ENCODE measurements around the gene RAD21L1.

- no peak for TF ChIP-seq CTCF (IDR thresholded peaks at IDR 0.05; ENCODE audit: poor library complexity, severe bottlenecking)
- no peak for TF ChIP-seq SMC3 (conservative IDR thresholded peaks at IDR 0.05; ENCODE audit: poor library complexity)
- no peak for TF ChIP-seq POLR2AphosphoS5 (IDR thresholded peaks at IDR 0.05)
- no peak for TF ChIP-seq EZH2 (IDR thresholded peaks at IDR 0.05; ENCODE audit: borderline replicate concordance, insufficient read depth, low read length, poor library complexity, severe bottlenecking)
- TF ChIP-seq, protein P1, sequence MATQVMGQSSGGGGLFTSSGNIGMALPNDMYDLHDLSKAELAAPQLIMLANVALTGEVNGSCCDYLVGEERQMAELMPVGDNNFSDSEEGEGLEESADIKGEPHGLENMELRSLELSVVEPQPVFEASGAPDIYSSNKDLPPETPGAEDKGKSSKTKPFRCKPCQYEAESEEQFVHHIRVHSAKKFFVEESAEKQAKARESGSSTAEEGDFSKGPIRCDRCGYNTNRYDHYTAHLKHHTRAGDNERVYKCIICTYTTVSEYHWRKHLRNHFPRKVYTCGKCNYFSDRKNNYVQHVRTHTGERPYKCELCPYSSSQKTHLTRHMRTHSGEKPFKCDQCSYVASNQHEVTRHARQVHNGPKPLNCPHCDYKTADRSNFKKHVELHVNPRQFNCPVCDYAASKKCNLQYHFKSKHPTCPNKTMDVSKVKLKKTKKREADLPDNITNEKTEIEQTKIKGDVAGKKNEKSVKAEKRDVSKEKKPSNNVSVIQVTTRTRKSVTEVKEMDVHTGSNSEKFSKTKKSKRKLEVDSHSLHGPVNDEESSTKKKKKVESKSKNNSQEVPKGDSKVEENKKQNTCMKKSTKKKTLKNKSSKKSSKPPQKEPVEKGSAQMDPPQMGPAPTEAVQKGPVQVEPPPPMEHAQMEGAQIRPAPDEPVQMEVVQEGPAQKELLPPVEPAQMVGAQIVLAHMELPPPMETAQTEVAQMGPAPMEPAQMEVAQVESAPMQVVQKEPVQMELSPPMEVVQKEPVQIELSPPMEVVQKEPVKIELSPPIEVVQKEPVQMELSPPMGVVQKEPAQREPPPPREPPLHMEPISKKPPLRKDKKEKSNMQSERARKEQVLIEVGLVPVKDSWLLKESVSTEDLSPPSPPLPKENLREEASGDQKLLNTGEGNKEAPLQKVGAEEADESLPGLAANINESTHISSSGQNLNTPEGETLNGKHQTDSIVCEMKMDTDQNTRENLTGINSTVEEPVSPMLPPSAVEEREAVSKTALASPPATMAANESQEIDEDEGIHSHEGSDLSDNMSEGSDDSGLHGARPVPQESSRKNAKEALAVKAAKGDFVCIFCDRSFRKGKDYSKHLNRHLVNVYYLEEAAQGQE (IDR thresholded peaks at IDR 0.05; ENCODE audit: borderline replicate concordance): no peak
- TF ChIP-seq EP300 (conservative IDR thresholded peaks at IDR 0.05; ENCODE audit: poor library complexity, severe bottlenecking): no peak
- no peak for TF ChIP-seq RAD21 (conservative IDR thresholded peaks at IDR 0.05)
These were observed 60.6 kb downstream of the RAD21L1 start for GRCh38 chr20:1286267-1287024.

All from neural cell (in vitro differentiated cells).